DND-41 (cell line): Measurements from ENCODE around the gene NFKB1.

ENCODE experiments used
- EZH2 ChIP-seq: IDR thresholded peaks from 3 replicates; pipeline ENCODE4 v1.6.1; 2012; ENCODE audit warnings: borderline replicate concordance, low read depth, mild to moderate bottlenecking, moderate library complexity, low read length, inconsistent platforms; ENCODE audit not compliant: severe bottlenecking
- TF ChIP-seq, protein P1 (sequence below): IDR thresholded peaks from 2 replicates; pipeline ENCODE4 v1.5.1; 2012; ENCODE audit warnings: borderline replicate concordance, low read length, moderate library complexity, mild to moderate bottlenecking; ENCODE audit not compliant: poor library complexity, severe bottlenecking; ENCODE audit errors: extremely low read depth

DNA sequence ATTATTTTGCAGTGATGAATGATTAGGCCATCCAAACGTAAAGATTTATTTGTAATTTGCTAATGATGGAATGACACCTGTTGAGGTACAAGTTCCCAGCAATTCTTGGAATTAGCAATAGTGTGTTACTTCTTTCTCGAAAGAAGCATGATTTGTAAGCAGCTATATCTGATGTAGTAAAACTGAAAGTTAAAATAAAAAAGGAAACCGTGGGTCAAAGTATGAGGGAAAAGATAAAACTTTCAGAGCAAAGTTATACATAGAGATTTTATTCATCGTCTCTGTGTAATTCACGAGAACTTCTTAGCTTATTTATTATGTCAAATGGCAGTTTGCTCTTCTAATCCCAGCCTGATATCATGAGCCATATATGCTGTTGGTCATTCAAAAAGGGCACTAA is 59.0 kb downstream of the NFKB1 start:
- TF ChIP-seq, protein P1, sequence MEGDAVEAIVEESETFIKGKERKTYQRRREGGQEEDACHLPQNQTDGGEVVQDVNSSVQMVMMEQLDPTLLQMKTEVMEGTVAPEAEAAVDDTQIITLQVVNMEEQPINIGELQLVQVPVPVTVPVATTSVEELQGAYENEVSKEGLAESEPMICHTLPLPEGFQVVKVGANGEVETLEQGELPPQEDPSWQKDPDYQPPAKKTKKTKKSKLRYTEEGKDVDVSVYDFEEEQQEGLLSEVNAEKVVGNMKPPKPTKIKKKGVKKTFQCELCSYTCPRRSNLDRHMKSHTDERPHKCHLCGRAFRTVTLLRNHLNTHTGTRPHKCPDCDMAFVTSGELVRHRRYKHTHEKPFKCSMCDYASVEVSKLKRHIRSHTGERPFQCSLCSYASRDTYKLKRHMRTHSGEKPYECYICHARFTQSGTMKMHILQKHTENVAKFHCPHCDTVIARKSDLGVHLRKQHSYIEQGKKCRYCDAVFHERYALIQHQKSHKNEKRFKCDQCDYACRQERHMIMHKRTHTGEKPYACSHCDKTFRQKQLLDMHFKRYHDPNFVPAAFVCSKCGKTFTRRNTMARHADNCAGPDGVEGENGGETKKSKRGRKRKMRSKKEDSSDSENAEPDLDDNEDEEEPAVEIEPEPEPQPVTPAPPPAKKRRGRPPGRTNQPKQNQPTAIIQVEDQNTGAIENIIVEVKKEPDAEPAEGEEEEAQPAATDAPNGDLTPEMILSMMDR: no peak
- TF ChIP-seq EZH2: no peak
